Mesendoderm (in vitro differentiated cells): ENCODE measurements around the gene OGG1. TPM values are rescaled to one million over a fixed set of nuclear protein-coding genes. Genes with fewer than 3 reads are reported as not detected.

ENCODE experiments used
- DNase-seq: peaks from one replicate; pipeline ENCODE4 v3.0.0; 2013
- H2AK5ac ChIP-seq: 2 replicates; pipeline ENCODE4 v1.6.1; 2013; ENCODE audit warnings: low read length, inconsistent platforms
- H2BK120ac ChIP-seq: 2 replicates; pipeline ENCODE4 v1.6.1; 2013; ENCODE audit warnings: low read depth, mild to moderate bottlenecking, low read length, moderate library complexity, mixed read lengths
- H2BK15ac ChIP-seq: replicated peaks from 2 replicates; pipeline ENCODE4 v1.6.1; 2013; ENCODE audit warnings: low read depth, mild to moderate bottlenecking, moderate library complexity
- H2BK5ac ChIP-seq: 2 replicates; pipeline ENCODE4 v1.6.1; 2013; ENCODE audit warnings: low read length, inconsistent platforms
- H3K18ac ChIP-seq: 2 replicates; pipeline ENCODE4 v1.6.1; 2013; ENCODE audit warnings: mild to moderate bottlenecking, low read length, mixed read lengths
- H3K23ac ChIP-seq: one replicate; pipeline ENCODE4 v1.6.1; 2013; ENCODE audit warnings: low read length
- H3K27ac ChIP-seq: 2 replicates; pipeline ENCODE4 v1.5.1; 2013; ENCODE audit warnings: low read depth, mild to moderate bottlenecking, inconsistent platforms, low read length, moderate library complexity
- H3K27me3 ChIP-seq: 2 replicates; pipeline ENCODE4 v1.6.1; 2013; ENCODE audit warnings: low read length, control low read depth, mild to moderate bottlenecking, inconsistent platforms; ENCODE audit not compliant: insufficient read depth, poor library complexity
- H3K36me3 ChIP-seq: 2 replicates; pipeline ENCODE4 v1.6.1; 2013; ENCODE audit warnings: low read length, inconsistent platforms; ENCODE audit not compliant: control insufficient read depth, insufficient read depth
- H3K4ac ChIP-seq: one replicate; pipeline ENCODE4 v1.6.1; 2013; ENCODE audit warnings: low read depth, mild to moderate bottlenecking, low read length, moderate library complexity
- H3K4me1 ChIP-seq: 2 replicates; pipeline ENCODE4 v1.6.1; 2013; ENCODE audit warnings: low read depth, low read length, inconsistent platforms; ENCODE audit not compliant: control insufficient read depth
- H3K4me2 ChIP-seq: 2 replicates; pipeline ENCODE4 v1.6.1; 2013; ENCODE audit warnings: low read length
- H3K4me3 ChIP-seq: 2 replicates; pipeline ENCODE4 v1.5.1; 2013; ENCODE audit warnings: mild to moderate bottlenecking, low read length
- H3K56ac ChIP-seq: one replicate; pipeline ENCODE4 v1.6.1; 2013; ENCODE audit warnings: low read length
- H3K79me1 ChIP-seq: 2 replicates; pipeline ENCODE4 v1.6.1; 2013; ENCODE audit warnings: low read length, inconsistent platforms
- H3K79me2 ChIP-seq: 2 replicates; pipeline ENCODE4 v1.6.1; 2013; ENCODE audit warnings: mild to moderate bottlenecking, low read length; ENCODE audit not compliant: control insufficient read depth, insufficient read depth
- H3K9ac ChIP-seq: 2 replicates; pipeline ENCODE4 v1.6.1; 2013; ENCODE audit warnings: low read length, inconsistent platforms
- H4K5ac ChIP-seq: one replicate; pipeline ENCODE4 v1.6.1; 2013; ENCODE audit warnings: low read length
- H4K8ac ChIP-seq: one replicate; pipeline ENCODE4 v1.6.1; 2013; ENCODE audit warnings: low read depth, mild to moderate bottlenecking, control low read depth, low read length, moderate library complexity
- WGBS: extraction: QIAGEN DNeasy Blood & Tissue Kit; methylation state at CpG from one replicate; pipeline ENCODE4 v1.1.7; 2013; ENCODE audit warnings: low lambda C conversion rate, missing lambda C conversion rate; ENCODE audit not compliant: insufficient coverage; ENCODE audit errors: extremely low coverage; 5-methylcytosine and 5-hydroxymethylcytosine counted together
- polyA plus RNA-seq, 2 experiments: library from polyadenylated mRNA; stranded (reverse); fragments of 200-250 nt; gene quantifications; one replicate each; pipeline ENCODE4 v1.2.3, GENCODE V29; 2013

The OGG1 gene
- polyA plus RNA-seq (2013, experiment 1 of 2) = 30.7 TPM
- 35.5 TPM for polyA plus RNA-seq (2013, experiment 2 of 2)

- H4K8ac ChIP-seq = peak within 1 kb of the TSS; percentile 67
- H3K4me2 ChIP-seq = peak within 1 kb of the TSS; percentile 90
- peak; percentile 99 for DNase-seq
- peak within 1 kb of the TSS; percentile 73 for H3K4ac ChIP-seq
- no peak within 1 kb of the TSS for H2BK120ac ChIP-seq
- H3K9ac ChIP-seq = peak within 1 kb of the TSS; percentile 92
- H3K4me1 ChIP-seq = peaks cover 4% of the 10 kb centered on the region
- H3K27me3 ChIP-seq = no peaks in the 10 kb centered on the region
- peak within 1 kb of the TSS; percentile 81 for H3K4me3 ChIP-seq
- peak within 1 kb of the TSS; percentile 74 for H3K23ac ChIP-seq
- no peak within 1 kb of the TSS for H4K5ac ChIP-seq
- H2BK15ac ChIP-seq = no peak within 1 kb of the TSS
- no CpG with 5 or more reads among the region's 60 CpGs for WGBS
- no peak within 1 kb of the TSS for H3K18ac ChIP-seq
- no peak within 1 kb of the TSS for H2AK5ac ChIP-seq
- peaks cover 2% of the 10 kb centered on the region for H3K79me2 ChIP-seq
- peaks cover 6% of the 10 kb centered on the region for H3K79me1 ChIP-seq
- peak within 1 kb of the TSS; percentile 97 for H3K56ac ChIP-seq
- H3K27ac ChIP-seq = peak within 1 kb of the TSS; percentile 90
- H3K36me3 ChIP-seq = peaks cover 14% of the 10 kb centered on the region
- H2BK5ac ChIP-seq = peak within 1 kb of the TSS; percentile 95
Measured at GRCh38 chr3:9749645-9750555, at the start of gene OGG1. Gene OGG1 (plus strand): TSS chr3:9749952. CDS start chr3:9750287, 335 bp downstream.

- Histone ChIP-seq H2BK5ac (no peak overlapping the region), H3K4me2 (no peak overlapping the region)
- WGBS = no CpG with 5 or more reads among the region's 2 CpGs
Measured at GRCh38 chr3:9700536-9700935, 49.2 kb upstream of the OGG1 start.

GRCh38 chr3:9701006-9701405 lies 48.7 kb upstream of the OGG1 start:
- Histone ChIP-seq H3K4me2 (no peak overlapping the region), H2BK120ac (no peak overlapping the region), H4K5ac (no peak overlapping the region), H3K18ac (no peak overlapping the region), H2BK15ac (no peak overlapping the region), H3K4me3 (no peak overlapping the region), H2AK5ac (no peak overlapping the region), H3K56ac (no peak overlapping the region), H2BK5ac (no peak overlapping the region), H3K23ac (no peak overlapping the region), H3K9ac (no peak overlapping the region), H3K79me2 (no peaks in the 10 kb centered on the region), H3K79me1 (no peaks in the 10 kb centered on the region), H4K8ac (no peak overlapping the region), H3K4me1 (no peaks in the 10 kb centered on the region), H3K36me3 (no peaks in the 10 kb centered on the region), H3K27ac (no peak overlapping the region), H3K27me3 (peaks cover 2% of the 10 kb centered on the region), H3K4ac (no peak overlapping the region)
- WGBS = no CpG with 5 or more reads among the region's 7 CpGs
- DNase-seq = no peak

More at GRCh38 chr3:9700536-9700935, 49.2 kb upstream of the OGG1 start:
- Histone ChIP-seq H2AK5ac (no peak overlapping the region), H3K23ac (no peak overlapping the region), H3K4me1 (no peaks in the 10 kb centered on the region), H3K4me3 (no peak overlapping the region), H4K5ac (no peak overlapping the region), H3K27me3 (peaks cover 2% of the 10 kb centered on the region), H3K36me3 (no peaks in the 10 kb centered on the region), H3K79me1 (no peaks in the 10 kb centered on the region), H3K4ac (no peak overlapping the region), H4K8ac (no peak overlapping the region), H2BK120ac (no peak overlapping the region), H3K79me2 (no peaks in the 10 kb centered on the region), H3K18ac (no peak overlapping the region), H3K56ac (no peak overlapping the region), H2BK15ac (no peak overlapping the region), H3K27ac (no peak overlapping the region), H3K9ac (no peak overlapping the region)
- DNase-seq = no peak

- Histone ChIP-seq H3K4ac (no peak overlapping the region), H3K79me1 (no peaks in the 10 kb centered on the region), H2BK120ac (no peak overlapping the region), H3K18ac (no peak overlapping the region), H4K8ac (no peak overlapping the region), H3K4me1 (no peaks in the 10 kb centered on the region), H3K27ac (no peak overlapping the region), H3K23ac (no peak overlapping the region), H2AK5ac (no peak overlapping the region), H3K27me3 (peaks cover 2% of the 10 kb centered on the region), H3K36me3 (no peaks in the 10 kb centered on the region), H3K9ac (no peak overlapping the region), H3K4me3 (no peak overlapping the region), H4K5ac (no peak overlapping the region), H3K56ac (no peak overlapping the region), H2BK15ac (no peak overlapping the region), H3K79me2 (no peaks in the 10 kb centered on the region), H2BK5ac (no peak overlapping the region), H3K4me2 (no peak overlapping the region)
- WGBS = no CpG with 5 or more reads among the region's 10 CpGs
- no peak for DNase-seq
Measured at GRCh38 chr3:9701711-9702110, 48.0 kb upstream of the OGG1 start.

GRCh38 chr3:9703240-9703639 lies 46.5 kb upstream of the OGG1 start:
- no peak overlapping the region for H4K5ac ChIP-seq
- no peak overlapping the region for H3K18ac ChIP-seq
- no peak overlapping the region for H2BK5ac ChIP-seq
- no peak overlapping the region for H2BK15ac ChIP-seq
- no peak overlapping the region for H3K23ac ChIP-seq
- H4K8ac ChIP-seq = no peak overlapping the region
- no CpG with 5 or more reads among the region's 4 CpGs for WGBS
- DNase-seq = no peak
- H3K27ac ChIP-seq = no peak overlapping the region
- H3K27me3 ChIP-seq = peaks cover 2% of the 10 kb centered on the region
- H3K4me1 ChIP-seq = no peaks in the 10 kb centered on the region
- H3K4me2 ChIP-seq = no peak overlapping the region
- H3K4ac ChIP-seq = no peak overlapping the region
- no peak overlapping the region for H2BK120ac ChIP-seq
- no peak overlapping the region for H3K4me3 ChIP-seq
- H3K56ac ChIP-seq = no peak overlapping the region
- no peak overlapping the region for H3K9ac ChIP-seq
- no peak overlapping the region for H2AK5ac ChIP-seq
- no peaks in the 10 kb centered on the region for H3K36me3 ChIP-seq
- no peaks in the 10 kb centered on the region for H3K79me1 ChIP-seq
- H3K79me2 ChIP-seq = no peaks in the 10 kb centered on the region
